GM18867 (cell line): ENCODE data around the gene RAD51B.
"Not testable (repeated sequence)": the region's sequence is repeated elsewhere in the genome, so short reads cannot be mapped to it uniquely, and the experiment has no call there.

Source experiments
- ATAC-seq: cut with Tn5 transposase; IDR thresholded peaks from one replicate; pipeline ENCODE4 v1.9.1; 2021; ENCODE audit warnings: mild to moderate bottlenecking, moderate library complexity; ENCODE audit not compliant: unreplicated experiment

The RAD51B gene

DNA sequence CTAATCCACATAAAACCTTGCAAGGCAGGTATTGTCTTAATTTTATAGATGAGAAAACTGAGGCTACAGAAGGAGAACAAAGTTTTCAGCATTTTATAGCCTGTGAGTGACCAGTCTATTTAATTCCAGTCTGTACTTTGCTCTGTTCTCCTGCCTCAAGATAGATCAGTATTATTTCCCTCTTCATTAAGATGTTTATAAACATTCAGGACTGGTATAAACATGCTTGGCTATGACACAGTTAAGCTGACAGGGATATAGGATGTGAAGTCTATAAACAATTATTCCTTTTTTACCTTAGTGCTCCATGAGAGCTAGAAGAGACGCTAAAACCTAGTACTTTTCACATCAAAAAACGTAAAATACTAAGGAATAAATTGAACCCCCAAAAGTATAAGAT, 287.3 kb downstream of the RAD51B start:
- no peak for ATAC-seq

DNA sequence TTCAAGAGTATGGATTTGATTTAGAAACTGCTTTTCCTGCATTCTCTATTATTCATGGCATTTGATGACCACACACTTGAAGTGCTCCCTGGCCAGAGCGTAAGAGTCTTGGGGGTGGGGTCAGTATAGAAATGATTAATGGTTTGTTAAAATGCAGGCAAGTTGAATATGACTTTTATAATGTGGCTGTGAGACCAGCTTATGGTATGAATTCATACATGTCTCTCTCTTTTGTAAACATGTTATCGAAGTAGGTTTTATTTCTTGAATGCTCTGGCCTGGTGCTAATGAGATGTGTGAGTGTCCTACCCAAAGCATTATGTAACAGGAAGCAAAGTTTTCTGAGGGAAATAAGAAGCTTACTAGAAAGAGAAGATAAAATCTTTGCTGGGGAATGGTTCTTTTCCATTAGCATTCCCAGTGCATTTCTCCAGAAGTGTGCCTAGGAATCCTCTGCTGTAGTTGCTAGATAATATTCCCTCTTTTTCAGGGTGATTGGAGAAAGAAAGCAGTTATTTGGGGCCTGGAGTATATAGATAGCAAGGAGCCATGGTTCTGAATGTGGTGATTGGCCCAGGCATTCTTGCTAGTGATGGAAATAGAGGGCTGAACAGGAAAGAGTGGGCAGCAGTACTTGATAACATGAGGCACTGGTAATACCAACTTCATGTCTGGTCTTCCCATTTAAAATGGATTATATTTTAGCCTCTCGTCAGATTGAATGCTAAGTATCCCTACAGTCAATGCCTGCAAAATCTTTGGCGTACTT, 289.7 kb downstream of the RAD51B start:
- no peak for ATAC-seq

DNA sequence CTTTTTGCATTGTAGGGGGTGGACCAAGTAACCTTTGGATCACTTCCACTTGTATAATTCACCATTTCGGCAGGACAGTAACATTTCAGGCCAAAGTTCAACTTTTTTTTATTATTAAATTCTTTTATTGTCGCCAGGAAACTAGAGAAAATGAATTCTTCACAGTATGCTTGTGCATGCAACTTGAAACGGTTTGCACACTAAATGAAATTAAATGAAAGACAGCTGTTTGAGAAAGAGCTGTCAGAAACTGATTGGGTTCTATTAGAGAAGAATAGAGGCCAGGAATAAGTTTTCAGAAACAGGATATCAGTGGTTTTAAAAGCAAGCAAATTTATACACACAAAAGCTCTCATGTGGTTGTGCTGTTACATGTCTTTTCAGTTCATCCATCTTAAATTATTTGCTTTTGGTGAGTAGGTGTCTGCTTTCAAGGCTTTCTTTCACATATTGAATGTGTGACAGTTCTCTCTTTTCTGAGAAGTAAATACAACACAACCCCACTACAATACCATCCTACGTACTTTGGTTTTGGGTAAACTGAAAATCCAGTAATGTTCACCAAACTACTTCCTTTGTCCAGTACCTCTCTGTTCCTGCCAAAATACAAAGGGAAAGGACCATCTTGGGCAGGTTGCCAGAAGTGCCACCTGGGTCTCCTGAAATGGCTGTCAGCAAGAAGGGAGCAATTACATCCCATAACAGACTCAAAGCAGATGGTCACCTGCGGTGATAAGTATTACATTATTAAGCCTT, 291.7 kb downstream of the RAD51B start:
- ATAC-seq: no peak

DNA sequence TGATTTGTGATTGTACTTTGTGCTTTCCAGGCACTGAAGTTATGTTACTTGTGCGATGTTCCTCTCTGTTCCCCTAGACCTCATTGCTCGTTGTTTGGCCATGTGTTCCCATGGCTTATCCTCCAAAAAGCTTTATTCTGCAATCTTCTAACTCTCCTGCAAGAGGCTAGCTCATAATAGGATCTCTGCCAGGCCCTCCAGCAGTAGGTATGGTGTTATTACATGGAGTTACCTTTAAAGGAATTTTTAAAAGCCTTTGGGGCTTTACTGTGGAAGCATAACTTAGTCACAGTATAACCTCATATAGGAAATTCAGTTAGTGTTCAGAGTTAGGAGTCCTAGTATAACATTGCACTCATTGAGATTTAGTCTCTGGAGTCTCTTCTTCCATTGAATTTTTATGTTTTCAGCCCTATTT, 292.3 kb downstream of the RAD51B start:
- ATAC-seq: no peak

DNA sequence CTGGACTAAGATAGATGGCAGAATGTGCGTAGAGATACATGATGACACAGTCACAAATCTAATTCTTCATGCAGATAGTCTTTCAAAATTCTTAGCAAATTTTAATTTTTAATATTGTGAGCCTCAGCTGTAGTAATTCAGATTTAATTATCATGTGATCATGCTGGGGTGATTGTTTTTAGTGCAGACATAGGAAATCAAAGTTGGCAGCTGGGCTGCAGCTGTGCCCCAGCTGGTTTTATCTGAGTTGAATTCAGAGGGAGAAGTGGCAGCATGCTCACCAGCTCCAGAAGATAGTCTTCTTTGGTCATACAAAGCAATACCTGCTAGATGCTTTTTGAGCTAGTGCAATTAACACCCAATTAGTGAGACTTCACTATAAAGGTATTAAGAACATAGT, 292.9 kb downstream of the RAD51B start:
- ATAC-seq: no peak

DNA sequence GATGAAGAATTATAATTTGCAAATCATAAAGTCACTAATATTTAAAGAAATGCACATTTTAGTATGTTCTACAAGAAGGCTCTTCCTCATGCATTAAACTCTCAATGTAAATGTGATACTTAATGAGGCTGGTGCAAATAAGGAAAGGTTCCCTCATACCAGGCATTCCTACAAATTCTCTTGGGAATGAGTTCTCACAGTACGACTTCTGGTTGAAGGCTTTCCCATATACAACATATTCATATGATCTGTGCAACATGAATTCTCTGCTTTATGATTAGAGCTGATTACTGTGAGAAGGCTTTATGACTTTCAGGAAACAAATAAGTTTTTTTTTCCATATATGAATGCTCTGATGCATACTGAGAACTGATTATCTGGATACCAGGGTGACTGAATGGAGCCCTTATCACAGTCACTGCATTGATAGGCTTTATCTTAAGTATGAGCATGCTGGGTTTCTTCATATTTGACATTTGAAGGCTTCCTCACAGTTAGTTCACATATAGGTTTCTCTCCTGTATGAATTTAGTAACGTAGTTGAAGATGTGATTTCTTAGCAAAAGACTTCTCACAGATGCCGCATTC, 293.9 kb downstream of the RAD51B start:
- ATAC-seq: no peak

DNA sequence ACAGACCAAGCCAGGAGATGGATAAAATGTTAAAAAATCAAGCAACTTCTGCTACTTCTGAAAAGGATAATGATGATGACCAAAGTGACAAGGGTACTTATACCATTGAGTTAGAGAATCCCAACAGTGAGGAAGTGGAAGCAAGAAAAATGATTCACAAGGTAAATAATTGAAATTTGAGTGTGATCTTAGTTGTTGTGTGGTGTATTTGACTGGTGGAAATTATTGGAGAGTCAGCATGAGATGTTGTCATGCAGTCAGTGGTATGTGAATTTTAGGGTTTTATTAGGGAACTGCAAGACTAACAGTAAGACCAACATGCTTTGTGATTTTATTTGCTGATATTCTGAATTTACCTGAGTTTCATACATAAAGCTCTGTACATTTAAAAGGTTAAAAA, 296.4 kb downstream of the RAD51B start:
- ATAC-seq: not testable (repeated sequence)

DNA sequence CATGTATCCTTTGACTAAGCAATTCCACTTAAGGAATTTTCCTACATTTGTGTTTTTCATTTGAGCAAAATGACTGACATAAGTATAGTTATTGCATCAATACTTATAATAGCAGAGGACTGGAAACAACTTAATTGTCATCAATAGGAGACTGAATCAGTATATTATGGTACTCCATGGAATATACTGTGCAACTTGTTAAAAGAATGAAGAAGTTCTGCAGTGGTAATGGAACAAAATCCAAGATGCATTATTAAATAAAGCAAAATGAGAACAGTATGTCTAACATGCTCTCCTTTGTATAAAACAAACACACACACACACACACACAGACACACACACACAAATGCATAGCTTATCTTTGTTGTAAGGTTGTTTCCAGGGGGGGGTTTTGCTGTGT, 303.1 kb downstream of the RAD51B start:
- ATAC-seq: no peak

DNA sequence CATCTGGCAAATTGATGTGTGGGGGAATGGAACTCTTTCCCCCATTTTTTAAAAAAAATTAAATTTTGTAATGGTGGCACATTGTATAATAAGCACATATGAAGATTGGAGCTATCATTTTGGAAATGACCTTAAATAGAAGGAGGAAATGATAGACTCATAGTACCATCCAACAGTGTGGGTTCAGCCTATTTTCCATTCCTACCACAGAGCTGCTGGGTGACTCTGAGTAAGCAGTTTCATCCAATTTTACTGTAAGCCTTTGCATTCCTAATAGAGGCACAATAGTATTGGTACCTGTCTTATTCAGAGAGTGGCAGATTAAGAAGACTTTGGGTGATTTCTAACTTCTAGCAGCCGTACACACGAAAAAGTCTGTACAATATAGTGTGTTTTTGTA, 304.5 kb downstream of the RAD51B start:
- no peak for ATAC-seq

DNA sequence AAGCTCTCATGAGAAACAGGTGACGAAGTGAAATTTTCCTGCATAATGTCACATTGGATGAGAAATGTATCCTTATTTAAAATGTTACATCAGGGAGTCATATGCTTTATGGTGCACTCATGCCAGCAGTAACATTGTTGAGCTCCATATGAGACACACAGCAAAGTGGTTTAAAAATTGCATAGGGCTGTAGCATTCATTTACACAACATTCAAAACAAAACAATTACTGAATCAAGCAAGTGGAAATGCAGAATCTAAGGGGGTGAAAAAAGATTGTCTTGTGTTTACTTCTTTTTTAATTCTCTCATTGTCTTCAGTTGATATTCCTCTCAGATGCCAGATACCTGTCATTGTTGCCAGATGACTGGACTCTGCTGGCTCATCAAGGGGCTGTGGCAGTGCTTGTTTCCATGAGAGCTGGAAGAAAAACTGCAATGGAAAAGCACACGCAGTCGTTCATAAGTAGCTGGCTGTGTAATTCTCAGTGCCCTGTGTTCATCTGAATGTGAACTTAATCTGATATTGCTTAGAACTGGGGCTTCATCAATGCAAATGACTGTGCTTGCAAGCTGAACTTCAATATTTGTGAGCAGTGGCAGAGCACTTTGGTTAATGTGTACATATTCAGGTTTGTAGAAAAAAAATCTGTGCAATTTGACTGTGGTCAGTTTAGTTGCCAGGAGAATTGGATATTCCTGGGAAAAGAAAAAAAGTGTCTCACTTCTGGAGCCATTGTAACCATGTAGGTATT, 305.6 kb downstream of the RAD51B start:
- ATAC-seq: no peak

DNA sequence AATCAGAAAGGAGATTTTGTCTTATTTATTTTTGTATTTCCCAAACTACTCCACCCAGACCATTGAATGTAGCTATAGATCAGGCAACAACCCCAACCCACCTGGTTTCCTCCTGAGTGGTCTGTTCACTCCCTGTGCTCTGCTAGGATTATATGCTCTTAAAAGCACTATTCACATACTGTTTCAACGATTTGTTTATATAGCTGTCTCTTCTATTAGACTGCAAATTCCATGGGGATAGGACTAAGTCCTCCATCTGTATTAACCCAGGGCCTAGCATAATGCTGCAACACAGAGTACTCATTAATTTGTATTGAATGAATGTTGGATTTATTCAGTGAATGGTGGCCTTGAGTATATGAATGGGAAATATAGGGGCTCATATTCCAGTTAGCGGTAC, 307.6 kb downstream of the RAD51B start:
- ATAC-seq: no peak

DNA sequence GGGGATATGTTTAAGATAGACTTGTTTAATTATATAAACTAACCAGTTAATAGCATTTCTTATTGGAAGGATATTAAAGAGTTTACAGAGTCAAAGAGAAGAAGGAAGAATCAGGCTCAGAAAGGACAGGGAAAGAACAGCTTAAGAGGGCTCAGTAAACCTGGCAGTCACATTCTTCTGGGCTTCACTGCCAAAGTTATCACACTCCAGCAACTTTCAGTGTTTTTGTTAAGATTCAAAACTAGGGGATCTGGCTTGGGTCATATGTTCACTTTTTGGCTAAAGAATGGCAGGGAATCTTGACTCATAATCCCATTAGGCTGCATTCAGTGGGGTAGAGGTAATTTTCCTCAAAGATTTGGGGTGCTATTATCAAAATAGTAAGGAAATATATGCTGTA, 312.3 kb downstream of the RAD51B start:
- ATAC-seq: no peak

DNA sequence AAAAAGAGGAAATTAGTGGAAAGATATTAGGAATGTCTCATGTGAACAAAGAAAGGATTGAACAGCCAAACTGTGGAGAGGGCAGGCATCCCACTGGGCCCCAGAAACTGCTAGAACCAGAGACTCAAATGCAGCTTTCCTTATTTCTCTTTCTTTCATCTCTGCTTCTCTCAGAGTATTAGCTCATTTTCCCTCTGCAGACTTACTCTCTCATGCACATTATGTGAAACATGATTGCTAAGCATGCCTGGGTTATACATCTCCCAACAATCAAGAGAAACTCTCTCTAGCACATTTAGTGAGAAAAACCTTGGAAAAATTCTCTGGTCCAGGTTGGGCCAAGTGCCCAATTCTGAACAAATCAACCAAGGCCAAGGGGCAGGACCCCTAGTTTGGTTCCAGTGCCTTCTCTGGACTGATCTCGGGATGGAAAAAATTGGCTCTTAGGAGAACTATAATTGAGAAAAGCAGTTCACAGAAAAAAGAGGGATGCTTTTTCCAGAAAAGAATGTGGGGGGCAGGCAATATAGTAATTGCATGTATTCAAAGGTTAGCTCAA, 313.1 kb downstream of the RAD51B start:
- ATAC-seq: no peak

DNA sequence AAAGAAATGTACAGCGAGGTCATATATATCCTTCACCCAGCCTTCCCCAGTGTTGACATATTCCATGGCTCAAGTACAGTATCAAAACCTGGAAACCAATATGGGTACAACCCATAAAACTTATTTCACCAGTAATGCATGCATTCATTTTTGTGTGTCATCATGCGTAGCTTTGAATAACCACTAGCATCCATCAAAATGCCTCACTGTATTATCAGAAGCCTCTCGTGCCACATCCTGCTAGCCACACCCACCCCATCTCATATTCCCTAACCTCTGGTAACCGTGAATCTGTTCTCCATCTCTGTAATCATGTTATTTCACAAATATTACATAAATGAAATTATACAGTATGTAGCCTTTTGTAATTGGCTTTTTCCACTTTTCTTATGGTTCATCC, 314.3 kb downstream of the RAD51B start:
- no peak for ATAC-seq

DNA sequence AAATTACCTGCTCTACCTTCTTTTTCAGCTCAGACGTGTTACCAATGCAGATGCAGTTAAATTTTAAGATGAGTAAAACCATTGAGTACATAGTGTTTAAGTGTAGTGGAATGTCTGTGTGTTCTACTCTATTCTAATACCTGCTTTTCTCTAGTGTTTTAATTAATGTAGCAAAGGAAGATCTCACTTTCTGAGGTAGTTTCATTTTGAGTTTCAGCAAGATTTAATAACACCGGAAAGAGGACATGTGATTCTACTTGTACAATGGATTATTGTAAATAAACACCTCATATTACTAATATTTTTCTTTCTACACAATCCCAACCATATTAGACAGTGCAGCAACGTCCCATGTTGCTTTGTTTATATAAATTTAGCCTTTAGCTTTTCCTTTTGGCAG, 315.4 kb downstream of the RAD51B start:
- no peak for ATAC-seq

DNA sequence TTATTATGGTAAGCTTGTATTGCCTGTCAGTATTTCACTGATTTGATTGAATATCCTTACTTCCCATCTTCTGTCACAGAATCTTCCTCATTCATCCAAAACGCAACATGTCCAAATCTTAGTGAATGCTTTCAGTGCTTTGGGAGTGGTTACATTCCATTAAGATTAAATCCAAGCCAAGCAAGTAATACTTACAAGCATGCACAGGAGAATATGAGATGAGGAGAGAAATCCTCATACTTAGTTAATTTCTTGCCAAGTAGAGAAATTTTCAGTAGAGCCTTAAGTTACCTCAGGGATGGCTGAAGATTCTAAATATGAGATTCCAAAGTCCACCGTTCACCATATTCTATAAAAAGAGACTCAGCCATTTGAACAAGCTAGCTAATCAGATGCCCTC, 316.0 kb downstream of the RAD51B start:
- no peak for ATAC-seq

DNA sequence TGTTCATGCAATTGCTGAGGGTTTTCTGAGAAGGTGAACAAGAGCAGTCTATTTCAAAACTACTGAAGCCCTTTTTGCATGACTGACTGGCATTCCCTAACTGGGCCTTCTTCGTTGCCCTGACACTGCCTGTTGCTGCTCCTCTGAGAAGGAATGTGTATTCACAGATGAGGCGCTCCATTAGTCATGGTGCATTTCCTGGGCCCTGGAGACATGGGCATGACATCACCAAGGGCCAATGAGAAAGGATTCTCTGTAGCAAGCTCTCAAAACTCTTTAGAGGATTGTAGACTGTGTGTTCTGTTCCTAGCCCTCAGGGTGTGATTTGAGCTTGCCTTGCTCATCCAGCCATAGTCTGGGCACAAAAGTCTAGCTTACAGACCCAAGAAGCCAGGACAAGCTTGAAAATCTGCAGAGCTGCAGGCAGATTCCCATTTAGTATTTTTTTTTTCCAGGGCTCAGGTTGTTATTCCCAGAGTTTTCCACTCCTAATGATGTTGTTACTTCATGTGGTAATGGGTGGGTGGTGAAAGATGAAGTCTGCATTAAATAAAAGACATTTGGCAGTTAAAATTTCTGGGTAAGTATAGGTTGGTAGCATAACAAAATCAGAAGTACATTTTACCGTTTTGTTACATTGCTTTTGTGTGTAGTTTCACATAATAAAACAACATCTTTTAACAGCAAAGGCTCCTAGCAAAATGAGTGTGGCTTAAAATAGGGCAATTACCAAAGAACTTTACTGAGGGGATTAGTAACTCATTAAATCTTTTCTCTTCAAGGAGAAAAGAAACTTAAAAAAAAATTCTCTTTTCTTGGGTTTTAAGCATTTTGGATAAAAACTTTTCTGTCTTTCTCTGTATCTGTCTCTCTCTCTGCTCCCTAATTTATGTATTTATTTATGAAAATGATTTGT, 318.4 kb downstream of the RAD51B start:
- ATAC-seq: no peak

DNA sequence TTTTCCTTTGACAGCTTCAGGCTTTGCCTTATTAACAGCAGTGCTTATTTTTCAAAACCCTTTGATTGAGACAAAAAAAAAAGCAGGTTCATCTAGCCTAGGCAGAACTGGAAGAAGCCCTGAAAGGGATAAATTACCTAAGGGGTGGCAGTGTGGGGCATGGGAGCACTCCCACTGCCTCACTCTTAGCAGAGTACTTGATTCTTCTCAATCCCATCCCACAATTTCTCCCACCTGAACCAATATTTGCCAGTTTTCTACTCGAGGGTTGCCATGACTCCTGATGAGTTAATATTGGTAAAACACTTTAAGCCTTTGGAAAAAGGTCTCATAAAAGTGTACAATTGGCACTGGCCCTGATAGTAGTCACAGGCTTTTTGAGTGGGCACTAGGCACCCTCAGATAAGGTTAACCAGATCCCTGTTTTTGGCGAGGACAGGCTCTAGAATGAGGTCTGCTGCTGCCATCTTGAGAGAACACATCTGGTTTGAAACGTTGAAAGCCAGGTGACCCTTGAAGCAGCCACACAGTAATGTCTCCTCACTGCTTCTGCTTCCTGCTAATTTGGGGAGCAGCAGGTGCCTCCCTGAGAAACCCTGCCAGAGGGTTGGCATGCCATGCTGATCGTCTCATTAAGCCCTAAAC, 320.0 kb downstream of the RAD51B start:
- ATAC-seq: no peak

DNA sequence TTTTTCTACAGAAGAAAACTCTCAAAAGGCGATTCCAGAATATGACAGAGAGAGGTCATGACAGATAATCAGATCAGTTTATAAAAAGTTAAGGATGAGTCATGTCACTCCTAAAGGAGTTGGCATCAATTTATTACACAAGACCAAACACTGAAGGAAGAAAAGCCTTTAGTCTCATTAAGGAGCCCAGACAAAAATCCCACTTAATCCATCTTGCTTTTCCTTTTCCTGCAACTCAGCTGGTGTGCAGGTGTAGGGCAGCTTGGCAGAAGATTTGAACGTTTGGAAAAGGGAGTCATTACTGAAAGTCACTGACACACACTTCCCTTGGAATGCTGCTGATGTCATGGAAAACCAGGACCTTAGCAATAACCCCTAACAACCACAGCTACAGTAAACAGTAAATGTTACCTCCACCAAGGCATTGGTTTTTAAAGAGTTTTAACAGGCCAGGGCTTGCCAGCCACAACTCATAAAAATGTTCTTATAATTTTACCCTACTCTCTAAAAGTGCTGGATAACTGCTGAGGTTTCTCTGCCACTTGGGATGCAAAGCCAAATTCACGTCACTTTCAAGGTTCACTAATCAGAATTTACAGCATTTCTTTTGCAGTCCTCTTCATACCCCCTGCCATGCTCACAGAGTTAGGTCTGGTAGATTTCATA, 320.6 kb downstream of the RAD51B start:
- ATAC-seq: no peak
